Bronchial smooth muscle cell (primary cell): Measurements from ENCODE around the gene ZSCAN5B. TPM values are rescaled to one million over a fixed set of nuclear protein-coding genes. Genes with fewer than 3 reads are reported as not detected.

Experiments
- total RNA-seq: library from RNA; depleted of rRNA; stranded (reverse); fragments of >200 nt; gene quantifications from 2 replicates; pipeline ENCODE4 v1.2.1, GENCODE V29; 2014

Gene ZSCAN5B
- not detected in 2 replicates for total RNA-seq

GRCh38 chr19:56197646-56198045, at the start of gene ZSCAN5B:
Gene ZSCAN5B, minus strand, starts transcription at chr19:56197783. Its CDS starts 4,731 bp downstream, at chr19:56193052.

GRCh38 chr19:56201973-56202372, 4.4 kb upstream of the ZSCAN5B start, which contains the start of gene ZSCAN5C:
Gene ZSCAN5C, plus strand, starts transcription at chr19:56202273. Its CDS starts 3,641 bp downstream, at chr19:56205914.

GRCh38 chr19:56175861-56176307, 21.7 kb downstream of the ZSCAN5B start, which contains the start of gene GALP:
Gene GALP, plus strand, starts transcription at chr19:56176008. Its CDS starts 1,101 bp downstream, at chr19:56177109.

GRCh38 chr19:56140583-56141416, 56.8 kb downstream of the ZSCAN5B start, which contains the start of gene ZNF444:
Gene ZNF444, plus strand, starts transcription at chr19:56141287. Its CDS starts 5,625 bp downstream, at chr19:56146912.

Other genes with a start within 250 kb of the ZSCAN5B start
- gene NLRP8, start 250.0 kb downstream of the ZSCAN5B start, total RNA-seq: not detected in 2 replicates
- not detected in 2 replicates for gene NLRP5, start 211.0 kb downstream of the ZSCAN5B start, total RNA-seq
- gene ZNF787, start 76.5 kb downstream of the ZSCAN5B start, total RNA-seq: 18.8 and 23.5 TPM in 2 replicates
- 9.6 and 11.5 TPM in 2 replicates for gene ZNF444, start 56.5 kb downstream of the ZSCAN5B start, total RNA-seq
- not detected in 2 replicates for gene GALP, start 21.8 kb downstream of the ZSCAN5B start, total RNA-seq
- not detected in 2 replicates for gene ZSCAN5C, start 4.5 kb upstream of the ZSCAN5B start, total RNA-seq
- gene EDDM13, start 75.0 kb upstream of the ZSCAN5B start, total RNA-seq: not detected in 2 replicates
- 6.8 and 10.6 TPM in 2 replicates for gene ZSCAN5A, start 117.1 kb upstream of the ZSCAN5B start, total RNA-seq
- gene ZNF582, start 195.8 kb upstream of the ZSCAN5B start, total RNA-seq: 2.7 and 3.1 TPM in 2 replicates
- gene ZNF583, start 206.5 kb upstream of the ZSCAN5B start, total RNA-seq: 4.2 and 4.4 TPM in 2 replicates